CD4-positive, alpha-beta T cell treated with Interleukin-6 for 4 hours (primary cell): ENCODE data around the gene ESRRB.

Experiments
- DNase-seq: peaks from one replicate; pipeline ENCODE4 v3.0.0-alpha.2; 2020; ENCODE audit warnings: mixed read lengths

Gene ESRRB

DNA sequence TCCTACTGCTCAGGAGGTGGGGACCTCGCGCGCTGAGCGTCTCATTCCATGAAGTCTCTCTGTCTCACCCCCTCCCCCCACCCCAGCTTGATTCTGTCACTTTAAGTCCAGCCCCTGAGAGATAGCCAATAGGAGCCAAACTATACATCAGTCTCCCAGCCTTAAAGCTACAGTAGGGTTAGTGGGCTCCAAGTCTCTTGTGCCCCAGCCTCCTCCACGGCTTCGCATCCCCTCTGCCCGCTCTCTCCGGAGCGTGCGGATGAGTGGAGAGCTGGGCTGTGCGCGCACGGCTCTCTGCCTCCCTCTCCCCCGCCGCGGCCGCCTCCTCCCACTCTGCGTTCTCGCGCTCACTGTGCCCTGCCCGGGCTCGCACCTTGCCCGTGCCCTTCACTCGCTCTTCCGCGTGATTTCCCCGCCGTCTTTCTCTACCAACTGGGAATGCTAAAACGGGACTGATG, at the start of gene ESRRB:
Gene ESRRB (plus strand): TSS at position 191 of the 458 bp plus-strand sequence. CDS start 265 bp downstream, at position 456.
- DNase-seq = no peak

DNA sequence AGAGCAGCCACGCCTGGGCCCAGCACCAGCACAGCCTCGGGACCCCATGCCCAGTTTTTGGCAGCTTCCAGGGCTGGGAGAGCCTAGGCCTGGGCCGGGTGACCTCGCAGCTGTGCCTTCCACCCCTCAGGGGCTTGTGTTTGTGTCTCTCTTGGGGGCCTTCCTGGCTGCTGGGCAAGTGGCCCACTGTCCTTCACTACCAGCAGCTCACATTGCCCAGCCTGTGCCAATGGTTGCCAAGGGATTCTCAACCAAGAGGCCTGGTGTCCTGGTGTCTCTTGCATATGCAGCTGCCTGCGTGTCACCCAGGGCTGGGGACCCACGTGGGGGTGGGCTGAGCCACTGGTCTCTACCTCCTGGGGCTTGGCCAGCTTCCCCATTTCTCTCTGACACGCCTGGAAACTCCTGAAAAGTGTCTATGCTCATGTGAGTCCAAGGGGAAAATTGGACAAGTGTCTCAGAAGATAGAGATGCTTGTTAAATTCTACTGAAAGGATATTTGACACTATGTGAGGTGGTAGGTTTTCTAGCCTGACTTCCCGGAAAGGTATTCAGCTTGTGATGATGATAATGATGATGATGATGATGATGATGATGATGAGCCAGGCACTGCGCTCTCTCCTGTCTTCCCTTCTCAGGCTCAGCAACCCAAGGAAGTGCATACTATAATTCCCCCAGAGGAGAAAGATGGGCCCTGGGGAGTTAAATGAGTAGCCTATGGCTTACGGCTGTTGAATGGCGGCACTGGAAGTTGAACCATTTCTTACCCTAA, 48.8 kb upstream of the ESRRB start:
- DNase-seq = no peak

GRCh38 chr14:76328457-76329137, 47.3 kb upstream of the ESRRB start:
- no peak for DNase-seq

DNA sequence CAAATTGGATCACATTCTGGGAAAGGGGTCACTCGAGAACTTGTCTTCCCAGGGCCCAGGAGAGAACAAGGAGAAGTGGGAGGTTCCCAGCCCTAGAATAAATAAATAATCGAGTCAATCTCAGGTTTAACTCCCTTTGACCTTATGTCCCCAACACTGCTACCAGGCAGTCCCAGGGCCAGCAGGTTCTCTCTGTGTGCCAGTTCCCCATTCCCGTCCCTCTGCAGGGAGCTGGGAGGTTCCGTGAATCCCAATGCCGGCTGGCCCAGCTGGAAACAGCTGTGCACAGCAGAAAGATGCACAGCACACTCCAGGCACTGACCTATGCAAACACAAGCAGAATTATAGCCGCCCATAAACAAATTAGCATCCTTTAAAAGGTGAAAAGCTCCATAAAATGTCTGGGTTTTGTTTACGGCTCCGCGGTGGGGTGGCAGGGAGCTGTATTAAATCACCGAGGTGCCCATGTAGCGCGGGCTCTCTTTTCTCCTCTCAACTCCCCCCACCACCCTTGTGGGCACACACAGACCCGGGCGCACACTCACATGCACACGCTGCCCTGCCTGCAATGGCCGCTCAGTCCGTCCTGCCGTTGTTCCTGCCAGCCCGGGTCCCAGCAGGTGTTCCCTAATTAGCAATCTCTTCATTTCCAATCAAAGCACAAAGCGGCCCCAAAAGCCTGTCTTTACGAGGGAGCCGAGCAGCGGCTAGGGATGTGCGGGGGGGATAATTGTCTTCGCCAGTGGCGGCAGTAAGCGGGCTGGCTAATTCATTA, 46.6 kb upstream of the ESRRB start:
- DNase-seq = no peak

GRCh38 chr14:76329951-76330350, 46.0 kb upstream of the ESRRB start:
- no peak for DNase-seq

- no peak for DNase-seq
Observed at GRCh38 chr14:76330411-76331327, 45.3 kb upstream of the ESRRB start.

- DNase-seq = no peak
Observed at GRCh38 chr14:76331328-76332011, 44.5 kb upstream of the ESRRB start.

GRCh38 chr14:76333664-76334063, 42.3 kb upstream of the ESRRB start:
- no peak for DNase-seq

- DNase-seq = no peak
Observed at GRCh38 chr14:76334316-76334715, 41.6 kb upstream of the ESRRB start.

GRCh38 chr14:76336876-76337275, 39.1 kb upstream of the ESRRB start:
- no peak for DNase-seq

GRCh38 chr14:76337635-76338545, 38.0 kb upstream of the ESRRB start:
- DNase-seq = no peak

- DNase-seq = no peak
Observed at GRCh38 chr14:76339728-76340615, 36.0 kb upstream of the ESRRB start.

DNA sequence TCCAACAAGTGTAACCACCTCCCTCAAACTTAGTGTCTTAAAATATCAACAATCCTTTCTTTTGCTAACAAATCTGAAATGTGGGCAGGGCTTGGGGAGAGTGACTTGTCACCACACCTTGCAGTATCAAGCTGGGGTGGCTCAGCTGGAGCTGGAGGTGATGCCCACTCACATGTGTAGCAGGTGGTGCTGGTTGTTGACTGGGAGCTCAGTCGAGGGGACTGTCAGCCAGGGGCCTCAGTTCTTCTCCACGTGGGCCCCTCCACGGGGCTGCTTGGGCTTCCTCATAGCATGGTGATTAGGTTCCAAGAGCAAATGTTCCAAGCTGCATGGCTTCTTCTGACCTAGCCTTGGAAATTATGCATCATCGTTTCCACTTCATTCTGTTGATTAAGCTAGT, 32.6 kb upstream of the ESRRB start:
- DNase-seq = no peak

DNA sequence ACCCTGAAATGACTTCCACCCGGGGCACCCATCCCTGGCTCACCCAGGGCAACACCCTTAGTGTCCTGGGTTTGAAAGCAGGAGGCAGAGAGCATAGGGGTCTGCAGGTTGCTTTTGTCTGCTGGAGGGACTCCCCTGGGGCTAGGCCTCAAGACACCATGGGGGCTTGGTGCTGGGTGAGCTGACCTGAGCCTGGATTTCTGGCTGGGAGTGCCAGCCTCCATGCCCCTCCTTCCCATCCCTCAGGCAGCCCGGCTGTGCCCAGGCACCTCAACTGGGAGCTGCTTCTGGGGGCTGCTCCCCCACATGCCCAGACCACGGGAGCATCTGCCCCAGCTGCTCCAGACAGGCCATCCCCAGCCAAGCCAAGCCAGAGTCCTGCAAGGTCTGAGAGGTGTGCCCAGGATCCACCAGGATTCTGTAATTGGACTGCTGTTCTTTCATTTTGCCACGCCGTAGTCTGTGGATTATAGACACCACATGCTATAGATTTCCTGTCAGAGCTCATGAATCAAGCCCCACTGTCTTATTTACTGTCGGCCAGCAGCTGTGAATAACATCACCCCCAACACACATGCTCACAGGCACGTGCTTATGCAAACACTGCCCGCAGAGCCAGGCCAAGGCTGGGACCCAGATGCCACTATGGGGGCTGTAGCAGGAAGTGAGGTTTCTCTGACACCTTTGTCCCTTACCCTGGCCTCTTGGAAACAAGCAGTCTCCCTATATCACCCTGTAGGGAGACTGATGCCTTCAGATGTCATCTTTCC, 29.4 kb upstream of the ESRRB start:
- no peak for DNase-seq

DNA sequence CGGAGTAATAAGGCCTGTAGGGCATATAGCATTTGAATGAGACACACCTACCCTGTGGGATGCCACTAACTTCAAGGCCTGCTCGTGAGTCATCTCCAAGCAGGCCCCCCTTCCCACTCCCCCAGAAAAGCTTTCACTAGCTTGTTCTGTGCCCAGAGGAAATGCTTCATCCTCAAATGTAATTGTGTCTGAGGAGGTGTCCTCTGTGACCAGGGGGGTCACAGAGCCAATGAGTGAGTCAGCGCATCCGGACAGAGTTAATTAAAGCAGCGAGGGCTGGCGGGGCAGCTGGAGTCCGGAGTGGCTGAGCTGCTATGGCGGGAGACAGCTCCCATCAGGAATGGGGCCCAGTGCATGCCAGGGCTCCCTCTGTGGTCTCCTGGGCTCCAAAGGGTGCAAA, 27.0 kb upstream of the ESRRB start:
- no peak for DNase-seq

GRCh38 chr14:76349993-76350392, 25.9 kb upstream of the ESRRB start:
- DNase-seq = no peak

DNA sequence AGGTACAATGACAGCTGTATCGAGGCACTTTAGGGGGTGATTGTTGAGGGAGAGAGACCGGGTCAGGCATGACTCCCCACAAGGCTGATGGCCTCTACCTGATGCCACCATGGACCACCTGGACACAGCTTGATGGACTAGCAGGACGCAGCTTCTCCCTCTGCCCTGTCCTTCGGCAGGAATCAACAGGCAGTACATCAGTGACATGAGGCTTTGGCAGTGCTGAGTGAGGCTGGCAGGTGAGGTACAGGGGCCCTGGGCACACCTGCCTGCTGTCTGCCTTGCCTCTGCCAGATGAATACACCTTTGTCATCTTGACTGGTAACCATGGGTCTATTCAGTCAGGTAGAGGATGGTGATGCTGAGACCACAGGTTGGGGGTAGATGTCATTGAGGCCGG, 25.3 kb upstream of the ESRRB start:
- DNase-seq = no peak

DNA sequence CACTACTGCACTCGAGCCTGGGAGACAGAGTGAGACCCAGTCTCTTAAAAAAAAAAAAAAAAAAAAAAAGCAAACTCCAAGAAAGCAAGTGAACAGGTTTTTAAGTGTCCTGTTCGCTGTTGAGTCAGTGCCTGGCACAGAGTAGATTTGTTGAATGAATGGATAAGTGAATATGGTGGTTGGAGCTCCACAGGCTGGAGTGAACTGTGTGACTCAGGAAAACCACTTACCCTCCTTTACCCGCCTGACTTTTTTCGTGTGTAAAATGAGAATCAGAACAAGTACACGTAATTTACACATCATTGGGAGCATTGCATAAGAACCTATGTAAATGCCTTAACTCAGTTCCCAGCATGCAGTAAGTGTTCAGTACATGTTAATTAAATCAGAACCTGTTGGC, 24.0 kb upstream of the ESRRB start:
- no peak for DNase-seq
